ENCODE measurements around the gene ARHGEF1.

Gene ARHGEF1

DNA sequence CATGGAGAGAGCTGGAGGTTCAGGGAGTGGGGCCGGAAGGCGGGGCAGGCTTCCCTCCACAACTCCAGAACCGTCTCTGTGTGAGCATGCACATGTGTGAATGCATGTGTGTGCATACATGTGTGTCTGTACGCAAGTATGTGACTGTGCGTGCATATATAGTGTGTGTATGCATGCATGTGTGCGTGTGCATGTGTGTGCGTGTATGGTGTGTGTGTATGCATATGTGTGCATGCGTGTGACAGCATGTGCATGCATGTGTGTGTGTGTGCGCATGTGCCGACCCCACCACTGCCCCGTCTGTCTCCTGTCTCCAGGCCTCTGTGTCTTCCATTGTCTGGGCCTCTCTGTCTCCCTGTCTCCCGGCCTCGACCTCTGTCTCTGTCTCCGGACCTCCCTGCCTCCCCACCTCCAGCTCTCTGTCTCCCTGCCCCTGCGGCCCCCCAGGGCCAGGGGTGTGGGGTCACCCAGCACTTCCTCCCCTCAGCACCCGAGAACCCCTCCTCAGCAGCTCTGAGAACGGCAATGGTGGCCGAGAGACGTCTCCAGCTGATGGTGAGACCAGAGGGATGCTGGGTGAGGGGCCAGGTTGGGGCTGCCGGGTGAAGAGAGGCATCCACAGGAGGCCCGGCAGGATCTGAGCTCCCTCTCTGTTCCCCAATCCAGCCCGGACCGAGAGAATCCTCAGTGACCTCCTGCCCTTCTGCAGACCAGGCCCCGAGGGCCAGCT is 22.5 kb downstream of the ARHGEF1 start:
- H3K4me3 ChIP-seq (replicated peaks; ENCODE audit: low read depth, low read length): no peak overlapping the region
- TF ChIP-seq, protein P1, sequence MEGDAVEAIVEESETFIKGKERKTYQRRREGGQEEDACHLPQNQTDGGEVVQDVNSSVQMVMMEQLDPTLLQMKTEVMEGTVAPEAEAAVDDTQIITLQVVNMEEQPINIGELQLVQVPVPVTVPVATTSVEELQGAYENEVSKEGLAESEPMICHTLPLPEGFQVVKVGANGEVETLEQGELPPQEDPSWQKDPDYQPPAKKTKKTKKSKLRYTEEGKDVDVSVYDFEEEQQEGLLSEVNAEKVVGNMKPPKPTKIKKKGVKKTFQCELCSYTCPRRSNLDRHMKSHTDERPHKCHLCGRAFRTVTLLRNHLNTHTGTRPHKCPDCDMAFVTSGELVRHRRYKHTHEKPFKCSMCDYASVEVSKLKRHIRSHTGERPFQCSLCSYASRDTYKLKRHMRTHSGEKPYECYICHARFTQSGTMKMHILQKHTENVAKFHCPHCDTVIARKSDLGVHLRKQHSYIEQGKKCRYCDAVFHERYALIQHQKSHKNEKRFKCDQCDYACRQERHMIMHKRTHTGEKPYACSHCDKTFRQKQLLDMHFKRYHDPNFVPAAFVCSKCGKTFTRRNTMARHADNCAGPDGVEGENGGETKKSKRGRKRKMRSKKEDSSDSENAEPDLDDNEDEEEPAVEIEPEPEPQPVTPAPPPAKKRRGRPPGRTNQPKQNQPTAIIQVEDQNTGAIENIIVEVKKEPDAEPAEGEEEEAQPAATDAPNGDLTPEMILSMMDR (IDR thresholded peaks at IDR 0.05; ENCODE audit: low read depth, low read length, missing control alignments): no peak
- DNase-seq (ENCODE audit: extremely low read depth, low read depth): no peak

DNA sequence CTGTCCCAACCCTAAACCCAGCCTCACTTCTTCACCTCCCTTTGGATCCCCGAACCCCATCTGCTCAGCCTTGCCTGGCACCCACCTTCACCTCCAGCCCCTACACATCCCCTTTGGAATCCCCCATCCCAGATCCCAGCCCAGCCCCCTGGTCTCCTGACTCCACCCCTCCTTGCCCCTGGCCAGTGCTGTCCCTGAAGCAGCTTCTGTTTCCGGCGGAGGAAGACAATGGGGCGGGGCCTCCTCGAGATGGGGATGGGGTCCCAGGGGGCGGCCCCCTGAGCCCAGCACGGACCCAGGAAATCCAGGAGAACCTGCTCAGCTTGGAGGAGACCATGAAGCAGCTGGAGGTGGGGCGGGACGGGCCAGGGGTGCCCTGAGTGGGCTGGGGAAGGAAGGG is 23.3 kb downstream of the ARHGEF1 start:
- TF ChIP-seq, protein P1 (IDR thresholded peaks at IDR 0.05; ENCODE audit: low read depth, low read length, missing control alignments): no peak
- no peak for DNase-seq (ENCODE audit: extremely low read depth, low read depth)
- H3K4me3 ChIP-seq (replicated peaks; ENCODE audit: low read depth, low read length): no peak overlapping the region

DNA sequence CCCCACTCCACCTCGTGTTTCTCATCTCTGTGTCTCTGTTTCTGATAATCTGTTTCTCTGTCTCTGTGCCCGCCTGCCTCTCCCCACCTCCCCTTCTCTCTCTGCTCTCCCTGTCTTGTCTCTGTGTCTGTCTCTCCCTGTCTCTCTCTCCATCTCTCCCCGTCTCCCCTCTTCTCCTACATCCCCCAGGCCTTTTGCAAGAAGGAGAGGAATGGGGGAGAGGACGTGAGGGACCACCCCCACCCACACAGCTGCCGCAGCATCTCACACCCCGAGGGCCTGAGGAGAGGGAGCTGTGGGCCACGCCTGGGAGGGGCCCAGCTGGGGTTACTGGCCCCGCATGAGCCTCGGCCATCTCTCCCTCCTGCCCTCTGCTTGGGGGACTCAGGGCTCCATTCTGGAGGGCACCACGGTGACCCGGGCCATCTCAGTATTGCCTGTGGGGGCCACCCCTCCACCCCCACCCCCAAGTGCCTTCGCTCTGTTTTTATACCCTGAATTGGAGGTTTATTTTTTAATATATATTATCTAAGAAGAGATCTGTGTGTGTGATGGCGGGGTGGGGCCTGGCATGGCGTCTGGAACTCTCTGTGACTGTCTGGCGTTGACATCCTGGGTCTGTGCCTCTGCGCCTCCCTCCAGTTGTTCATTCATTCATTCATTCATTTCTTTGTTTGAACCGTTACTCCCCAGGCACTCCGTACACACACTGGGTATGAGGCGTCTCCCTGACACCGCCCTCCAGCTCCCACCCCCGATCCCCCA is 24.1 kb downstream of the ARHGEF1 start:
- no peak overlapping the region for H3K4me3 ChIP-seq (replicated peaks; ENCODE audit: low read depth, low read length)

DNA sequence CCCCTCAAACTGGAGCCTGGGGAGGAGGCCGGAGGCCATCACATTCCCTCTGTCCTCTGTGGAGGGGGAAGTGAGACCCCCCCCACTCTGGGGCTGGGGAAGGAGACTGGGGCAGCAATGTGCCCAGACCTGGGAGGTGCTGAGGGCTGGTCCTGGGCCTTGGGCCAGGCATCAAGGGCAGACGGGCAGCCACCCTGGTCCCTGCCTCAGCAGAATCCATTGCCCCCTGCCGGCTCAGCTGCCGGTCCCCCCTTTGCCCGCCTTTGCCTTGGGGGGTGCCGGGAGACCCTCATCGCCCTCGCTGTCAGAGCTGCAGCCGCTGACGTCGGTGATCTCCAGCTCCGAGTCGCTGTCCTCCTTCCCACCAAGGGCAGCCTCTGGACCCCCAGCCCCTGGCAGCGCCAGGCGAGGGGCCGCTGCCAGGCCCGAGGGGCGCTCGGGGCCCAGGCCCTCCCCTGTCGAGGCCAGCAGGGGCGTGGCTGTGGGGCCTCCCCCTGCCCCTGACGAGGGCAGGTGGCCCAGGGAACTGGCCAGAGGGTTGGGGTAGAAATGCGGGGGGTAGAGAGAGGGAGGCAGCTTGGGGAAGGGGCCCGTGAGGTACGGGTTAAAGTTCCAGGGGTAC is 25.1 kb downstream of the ARHGEF1 start:
- TF ChIP-seq, protein P1 (IDR thresholded peaks at IDR 0.05; ENCODE audit: low read depth, low read length, missing control alignments): no peak
- H3K4me3 ChIP-seq (replicated peaks; ENCODE audit: low read depth, low read length): no peak overlapping the region
- no peak for DNase-seq (ENCODE audit: extremely low read depth, low read depth)

More for the DNA sequence above, 24.1 kb downstream of the ARHGEF1 start:
- TF ChIP-seq, protein P1 (IDR thresholded peaks at IDR 0.05; ENCODE audit: low read depth, low read length, missing control alignments): no peak
- DNase-seq (ENCODE audit: extremely low read depth, low read depth): no peak

DNA sequence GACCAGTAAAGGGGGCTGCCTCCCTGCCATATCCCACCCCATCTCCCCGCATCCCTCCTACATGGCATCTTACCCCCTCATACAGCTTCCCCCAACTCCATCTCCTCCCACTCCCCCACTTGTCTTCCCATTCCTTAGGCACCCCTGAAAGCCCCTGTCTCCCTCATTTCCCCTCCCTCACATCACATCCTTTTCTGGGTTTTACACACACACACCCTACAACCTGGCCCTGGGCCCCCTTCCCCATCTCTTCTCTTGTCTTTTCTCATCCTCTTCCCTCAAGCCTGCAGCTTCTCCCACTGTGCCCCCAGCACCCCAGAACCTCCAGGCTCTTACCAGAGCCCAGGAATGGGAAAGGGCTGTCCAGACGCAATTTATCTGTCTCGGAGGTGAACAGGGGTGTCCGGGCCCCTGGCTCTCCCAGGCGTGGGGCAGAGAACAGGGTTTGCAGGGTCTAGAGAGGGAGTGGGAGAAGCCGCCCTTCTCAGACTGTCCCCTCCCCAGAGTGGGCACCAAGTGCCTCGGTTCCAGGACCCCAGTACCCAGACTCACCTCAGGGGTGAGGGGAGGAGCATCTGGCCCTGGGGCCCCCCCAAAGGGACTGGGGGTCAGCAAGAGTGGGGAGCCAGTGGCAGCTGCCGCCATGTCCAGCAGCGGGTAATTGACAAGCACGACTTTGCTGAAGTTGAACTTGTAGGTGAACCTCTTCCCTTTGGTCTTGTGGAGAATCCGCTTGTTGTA is 25.9 kb downstream of the ARHGEF1 start:
- TF ChIP-seq, protein P1 (IDR thresholded peaks at IDR 0.05; ENCODE audit: low read depth, low read length, missing control alignments): no peak
- no peak for DNase-seq (ENCODE audit: extremely low read depth, low read depth)
- H3K4me3 ChIP-seq (replicated peaks; ENCODE audit: low read depth, low read length): no peak overlapping the region

DNA sequence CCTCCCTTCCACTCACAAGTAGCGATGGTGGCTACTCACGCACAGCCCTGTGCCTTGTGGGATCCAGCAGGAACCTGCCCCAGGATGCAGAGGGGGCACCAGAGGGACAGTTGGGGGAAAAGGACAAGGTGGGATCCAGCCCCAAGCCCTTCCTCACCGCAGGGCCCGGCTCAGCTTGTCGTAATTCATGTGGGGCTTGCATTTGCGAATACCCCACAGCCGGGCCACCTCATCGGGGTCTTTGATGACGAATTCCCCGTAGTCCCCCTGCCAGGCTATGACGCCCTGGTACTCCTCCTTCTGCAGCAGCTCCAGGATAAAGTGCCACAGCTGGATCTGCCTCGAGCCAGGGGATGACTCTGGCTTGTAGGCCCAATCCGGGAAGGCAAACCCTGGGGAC is 26.7 kb downstream of the ARHGEF1 start:
- no peak overlapping the region for H3K4me3 ChIP-seq (replicated peaks; ENCODE audit: low read depth, low read length)
- TF ChIP-seq, protein P1 (IDR thresholded peaks at IDR 0.05; ENCODE audit: low read depth, low read length, missing control alignments): no peak
- no peak for DNase-seq (ENCODE audit: extremely low read depth, low read depth)
